ENCODE results near the gene PDE4D. TPM values are rescaled to one million over a fixed set of nuclear protein-coding genes. Genes with fewer than 3 reads are reported as not detected.
A peak's percentile ranks its signal among the peaks of the same experiment; 100 is the strongest.
"Not testable (repeated sequence)": the region's sequence is repeated elsewhere in the genome, so short reads cannot be mapped to it uniquely, and the experiment has no call there.

PDE4D gene
- total RNA-seq, 1 donor from 2014 or later, result 46.9 TPM

DNA sequence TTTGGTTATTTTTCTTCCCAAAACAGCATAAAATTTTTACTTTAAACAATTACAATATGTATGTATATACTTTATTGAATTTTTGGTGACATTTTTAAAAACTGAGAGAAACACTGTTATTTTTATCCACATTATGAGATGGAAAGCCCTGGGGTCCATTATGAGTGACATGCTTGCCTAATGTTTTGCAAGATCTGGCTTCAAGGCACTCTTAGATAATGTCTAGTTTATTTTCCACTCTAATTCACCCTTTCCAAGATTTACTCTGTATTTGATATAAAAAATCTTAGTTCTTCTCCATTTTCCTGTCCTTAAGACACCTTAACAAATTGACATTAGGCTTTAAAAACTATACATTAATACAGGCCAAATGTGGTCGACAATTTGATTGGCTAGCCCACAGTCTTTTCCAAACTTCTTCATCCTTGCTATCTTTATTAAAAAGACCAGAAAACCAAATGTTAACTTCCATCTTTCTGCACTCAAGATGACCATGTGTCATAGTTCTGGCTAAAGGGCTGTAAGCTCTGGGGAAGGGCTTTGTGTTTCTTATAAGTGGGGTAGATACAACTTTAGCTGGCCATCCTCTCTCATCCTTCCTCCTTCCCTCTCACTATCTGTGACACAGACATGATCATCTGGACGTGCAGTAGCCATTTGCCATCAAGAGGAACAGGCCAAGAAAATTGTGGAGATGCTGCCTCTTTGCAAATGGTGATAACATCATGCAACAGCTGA is 561.1 kb downstream of the PDE4D start:
- no peak for DNase-seq (ENCODE audit: low spot score)

DNA sequence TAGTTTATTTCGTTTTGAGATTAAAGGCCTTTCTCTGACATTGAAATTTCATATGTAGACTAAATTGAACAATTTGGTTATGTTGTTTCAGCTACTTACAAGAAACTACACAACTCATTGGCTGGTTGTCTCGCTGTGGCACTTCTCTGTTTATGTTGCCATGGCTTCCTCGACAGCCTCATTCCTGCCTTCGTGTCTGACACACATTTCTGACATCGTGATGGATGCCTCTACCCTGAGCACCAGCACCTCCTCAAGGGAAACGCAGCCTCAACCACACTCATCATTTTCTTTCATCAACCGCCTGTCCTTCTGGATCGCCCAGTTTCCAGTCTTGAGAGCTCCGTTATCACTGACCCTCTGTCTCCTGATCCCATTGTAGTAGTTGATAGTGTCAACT is 562.8 kb downstream of the PDE4D start:
- no peak for DNase-seq (ENCODE audit: low spot score)

GRCh38 chr5:59328709-59329296 is 564.7 kb downstream of the PDE4D start:
- no peak for DNase-seq (ENCODE audit: low spot score)

DNA sequence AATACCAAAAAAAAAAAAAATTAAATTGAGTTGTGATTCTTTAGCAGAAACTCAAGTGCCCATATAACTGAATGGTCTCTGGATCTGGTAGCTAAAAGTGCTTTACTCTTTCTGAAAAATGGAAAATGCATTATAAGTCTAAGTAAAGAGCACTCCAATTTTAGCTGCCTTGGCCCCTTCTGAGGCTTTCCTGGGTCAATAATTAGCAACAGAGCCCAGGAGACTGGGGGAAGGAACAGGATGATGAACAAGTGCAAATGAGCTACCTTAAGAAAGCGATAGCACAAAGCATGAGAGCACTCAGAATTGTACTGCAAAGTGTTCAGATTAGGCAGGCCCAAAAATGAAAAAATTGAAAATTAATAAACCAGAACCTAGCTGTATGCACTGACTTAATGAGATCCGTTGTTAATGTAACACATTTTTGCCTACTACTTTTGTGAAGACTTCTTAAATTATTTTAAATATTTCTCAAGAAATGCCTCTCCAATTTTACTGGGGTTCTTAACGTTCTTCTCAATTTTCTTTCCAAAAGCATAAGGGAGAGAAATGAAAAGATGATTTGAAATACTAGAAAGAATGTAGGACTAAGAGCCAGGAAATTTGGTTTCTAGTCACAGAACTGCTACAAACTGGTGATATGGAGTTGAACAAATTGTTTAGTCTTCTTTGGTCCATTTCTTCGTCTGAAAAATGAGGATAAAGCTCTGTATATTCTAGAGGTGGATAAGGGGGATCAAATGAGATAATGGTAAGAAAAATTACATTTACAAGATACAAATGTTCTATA is 566.1 kb downstream of the PDE4D start:
- no peak for DNase-seq (ENCODE audit: low spot score)

DNA sequence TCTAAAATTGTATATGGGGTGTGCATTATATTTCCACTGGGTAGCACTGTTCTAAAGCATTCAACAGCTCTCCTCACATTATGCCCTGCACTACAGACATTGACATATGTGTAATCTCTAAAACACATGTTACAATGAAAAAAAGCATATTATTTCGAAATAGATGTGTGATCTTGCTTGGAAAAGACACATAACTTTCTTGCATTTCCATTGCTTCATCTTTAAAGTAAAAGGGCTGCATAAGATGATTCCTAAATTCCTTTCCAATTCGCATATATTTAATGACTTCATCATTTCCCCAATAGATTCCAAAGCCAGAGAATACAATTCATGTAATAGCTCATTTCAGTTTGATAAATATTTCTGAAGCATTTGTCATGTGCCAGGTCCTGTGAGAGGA is 566.9 kb downstream of the PDE4D start:
- DNase-seq (ENCODE audit: low spot score), result no peak

DNA sequence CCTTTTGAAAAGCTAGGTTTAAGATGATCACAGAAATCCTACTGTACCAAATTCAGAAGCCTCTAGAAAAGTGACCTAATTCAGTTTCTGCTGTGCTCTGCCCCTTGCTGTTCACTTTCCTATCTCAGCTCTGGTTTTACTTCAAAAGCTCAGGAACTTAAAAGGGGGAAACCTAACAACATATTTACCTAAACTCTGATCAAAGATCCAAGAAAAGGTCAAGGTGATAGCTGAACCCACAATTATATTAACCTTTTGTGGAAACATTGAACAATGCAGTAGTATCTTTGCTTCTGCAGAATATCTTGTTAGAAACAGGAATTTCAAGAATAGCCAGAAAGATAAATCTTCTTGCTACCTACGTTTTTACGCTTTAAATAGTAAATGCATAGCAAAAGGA is 568.5 kb downstream of the PDE4D start:
- no peak for DNase-seq (ENCODE audit: low spot score)

DNA sequence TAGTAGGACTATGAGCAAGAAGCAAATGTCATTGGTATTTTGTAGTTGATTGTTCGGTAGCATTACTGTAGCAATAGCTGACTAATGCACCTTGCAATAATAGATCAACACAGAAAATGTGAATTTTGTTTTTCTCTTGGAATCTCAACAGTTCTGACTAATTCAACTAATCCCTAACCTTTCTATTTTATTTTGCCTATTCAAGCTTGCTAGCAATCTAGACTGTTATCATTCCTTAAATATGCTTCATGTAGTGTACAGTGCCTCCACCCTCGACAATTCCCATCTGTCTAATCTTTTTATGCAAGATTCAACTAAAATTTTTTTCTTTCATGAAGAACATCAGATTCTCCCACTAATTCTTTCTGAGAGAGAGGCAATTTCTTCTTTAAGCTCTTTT is 570.6 kb downstream of the PDE4D start:
- no peak for DNase-seq (ENCODE audit: low spot score)

DNA sequence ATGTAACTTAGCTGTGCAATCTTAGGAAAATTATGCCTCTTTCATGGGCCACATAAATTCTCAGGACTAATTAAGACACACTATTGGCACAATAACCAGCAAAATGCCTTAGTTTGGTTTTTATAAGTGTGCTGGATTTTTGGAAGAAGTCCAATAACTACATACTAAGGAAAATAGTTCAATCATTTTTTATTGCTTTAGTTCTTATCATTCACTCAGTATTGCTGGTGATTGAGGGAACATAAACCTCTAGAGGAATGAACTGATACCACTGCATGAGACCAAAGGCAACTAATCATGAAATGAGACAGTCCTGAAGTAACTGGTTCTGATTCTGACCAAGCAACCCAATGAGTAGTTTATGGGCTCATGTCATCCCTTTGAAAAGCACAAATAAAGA is 571.5 kb downstream of the PDE4D start:
- no peak for DNase-seq (ENCODE audit: low spot score)

GRCh38 chr5:59321642-59322041 is 571.9 kb downstream of the PDE4D start:
- DNase-seq (ENCODE audit: low spot score), result no peak

DNA sequence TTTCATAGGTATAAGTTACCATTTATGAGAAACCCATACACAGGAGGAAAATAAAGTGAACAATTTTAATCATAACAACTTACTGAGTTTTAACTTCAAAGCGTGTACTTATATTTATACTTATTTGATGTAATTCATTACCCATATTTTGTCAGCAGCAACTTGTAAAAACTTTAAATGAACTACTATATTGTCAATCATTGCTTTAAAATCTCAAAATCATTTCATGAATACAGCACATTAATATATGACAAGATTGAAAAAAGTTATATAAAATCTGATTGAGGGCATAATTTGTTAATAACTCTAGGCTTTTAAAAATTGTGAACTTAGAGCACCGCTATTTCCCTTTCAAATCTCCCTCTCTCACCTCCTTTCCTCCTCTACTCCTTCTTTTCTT is 573.1 kb downstream of the PDE4D start:
- no peak for DNase-seq (ENCODE audit: low spot score)

DNA sequence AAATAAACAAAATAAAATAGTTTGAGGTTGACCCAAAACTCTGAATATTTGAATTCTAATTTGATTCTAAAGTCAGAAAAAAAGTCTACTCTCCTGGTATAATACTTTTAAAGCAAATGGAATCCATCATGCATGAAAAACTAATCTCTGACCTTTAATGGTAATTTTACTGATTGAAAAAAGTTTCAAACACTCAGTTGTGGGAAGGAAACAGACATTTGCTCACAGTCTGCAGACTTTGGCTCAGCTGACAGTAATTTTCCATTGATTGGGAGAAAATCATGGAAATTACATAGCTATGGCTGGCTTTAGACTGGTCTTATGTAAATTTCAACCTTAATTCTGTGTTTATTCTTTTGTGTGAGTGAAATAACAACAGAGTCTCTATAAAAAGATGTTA is 574.3 kb downstream of the PDE4D start:
- no peak for DNase-seq (ENCODE audit: low spot score)

DNA sequence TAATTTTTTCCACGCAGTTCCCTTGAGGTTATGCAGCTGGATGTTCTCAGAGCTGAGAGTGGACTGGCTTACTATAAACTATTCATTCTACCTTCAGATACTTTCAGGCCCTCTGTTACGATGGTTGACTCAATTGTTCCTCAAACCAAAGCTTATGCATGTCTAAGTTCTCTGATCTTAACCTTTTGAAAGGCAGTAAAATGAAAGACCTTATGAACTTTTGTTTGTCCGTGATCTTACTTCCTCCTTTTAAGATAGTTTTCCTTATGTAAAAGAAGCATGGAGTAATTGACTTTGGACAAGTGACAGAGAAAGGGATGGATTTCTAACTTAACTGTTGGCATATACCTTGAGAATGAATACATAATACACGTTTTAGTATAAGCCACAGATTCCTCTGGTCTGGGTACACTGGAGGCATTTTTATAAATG is 575.7 kb downstream of the PDE4D start:
- no peak for DNase-seq (ENCODE audit: low spot score)

DNA sequence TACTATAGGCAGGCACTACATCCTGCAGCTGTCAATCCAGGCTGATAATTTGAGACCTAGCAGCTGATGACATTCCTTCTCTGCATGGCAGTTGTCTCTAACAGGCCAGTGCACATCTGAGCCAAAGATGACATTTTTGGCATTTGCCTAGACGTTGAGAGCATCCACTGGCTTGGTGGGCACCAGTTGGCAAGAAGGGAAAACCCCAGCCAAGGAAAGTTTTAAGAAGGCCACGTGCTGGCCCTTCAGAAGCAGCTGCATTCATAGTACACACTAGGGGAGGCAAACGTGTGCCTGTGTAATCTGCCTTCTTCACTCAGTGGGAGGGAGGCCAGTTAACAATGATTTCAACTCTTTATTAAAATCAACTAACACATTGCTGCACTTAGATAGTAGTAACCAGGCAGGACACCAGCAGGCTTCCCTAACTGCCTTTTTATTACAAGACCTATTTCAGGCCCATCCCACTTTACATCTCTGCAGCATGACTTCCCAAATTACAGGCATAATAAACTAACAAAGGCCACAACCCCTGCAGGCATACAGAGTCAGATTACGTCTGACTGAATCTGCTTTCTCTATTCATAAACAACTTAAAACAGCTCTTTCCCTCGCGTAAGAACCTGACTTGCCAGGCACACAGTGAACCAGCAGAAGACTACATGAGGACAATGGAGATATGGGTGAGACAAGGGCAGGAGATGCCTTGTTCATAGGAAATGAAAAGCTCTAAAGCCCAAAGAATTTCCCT is 576.3 kb downstream of the PDE4D start:
- DNase-seq (ENCODE audit: low spot score), result peak; percentile 29

DNA sequence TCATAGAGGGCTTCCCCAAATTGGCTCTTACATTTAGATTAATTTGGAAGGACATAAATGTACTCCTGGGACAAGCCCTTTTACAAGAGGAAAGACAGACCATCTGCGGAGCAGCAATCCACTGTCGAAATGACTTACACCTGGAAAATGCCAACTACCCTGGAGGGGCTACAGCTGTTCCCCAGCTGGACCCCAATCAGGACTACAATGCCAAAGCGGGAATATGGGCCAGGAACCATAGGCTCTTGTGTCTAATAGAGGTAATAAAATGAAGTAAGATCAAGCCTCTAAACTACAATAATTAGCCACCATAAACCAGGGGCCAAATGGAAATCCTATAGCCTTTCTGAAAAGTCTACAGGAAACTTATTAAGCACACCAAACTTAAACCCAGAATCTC is 581.3 kb downstream of the PDE4D start:
- no peak for DNase-seq (ENCODE audit: low spot score)

- DNase-seq (ENCODE audit: low spot score), result not testable (repeated sequence)
Observed at GRCh38 chr5:59308685-59309084, 584.8 kb downstream of the PDE4D start.

DNA sequence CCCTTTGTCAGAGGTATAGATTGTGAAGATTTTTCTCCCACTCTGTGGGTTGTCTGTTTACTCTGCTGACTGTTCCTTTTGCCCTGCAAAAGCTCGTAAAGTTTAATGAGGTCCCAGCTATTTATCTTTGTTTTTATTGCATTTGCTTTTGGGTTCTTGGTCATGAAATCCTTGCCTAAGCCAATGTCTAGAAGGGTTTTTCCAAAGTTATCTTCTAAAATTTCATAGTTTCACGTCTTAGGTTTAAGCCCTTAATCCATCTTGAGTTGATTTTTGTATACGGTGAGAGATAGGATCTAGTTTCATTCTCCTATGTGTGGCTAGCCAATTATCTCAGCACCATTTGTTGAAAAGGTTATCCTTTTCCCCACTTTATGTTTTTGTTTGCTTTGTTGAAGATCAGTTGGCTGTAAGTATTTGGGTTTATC is 590.2 kb downstream of the PDE4D start:
- DNase-seq (ENCODE audit: low spot score), result not testable (repeated sequence)

GRCh38 chr5:59302509-59302908 is 591.0 kb downstream of the PDE4D start:
- DNase-seq (ENCODE audit: low spot score), result not testable (repeated sequence)

- no peak for DNase-seq (ENCODE audit: low spot score)
Observed at GRCh38 chr5:59301727-59302126, 591.8 kb downstream of the PDE4D start.

DNA sequence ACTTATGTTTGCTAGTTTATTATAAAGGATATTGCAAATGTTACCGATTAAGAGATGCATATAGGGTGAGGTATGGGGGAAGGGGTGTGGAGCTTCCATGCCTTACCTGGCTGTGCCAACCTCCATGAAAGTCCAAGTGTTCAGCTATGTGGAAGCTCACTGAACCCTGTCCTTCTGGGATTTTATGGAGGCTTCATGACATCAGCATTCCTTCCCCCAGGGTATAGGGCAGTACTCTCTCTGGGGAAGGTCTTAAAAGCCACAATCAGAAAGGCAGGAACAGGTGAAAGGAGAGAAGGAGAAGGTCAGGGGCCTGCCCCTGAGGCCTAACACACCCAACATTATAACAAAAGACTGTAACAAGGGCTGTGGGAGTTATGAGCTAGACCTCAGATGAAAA is 592.6 kb downstream of the PDE4D start:
- DNase-seq (ENCODE audit: low spot score), result no peak

- no peak for DNase-seq (ENCODE audit: low spot score)
Observed at GRCh38 chr5:59299006-59299405, 594.5 kb downstream of the PDE4D start.

DNA sequence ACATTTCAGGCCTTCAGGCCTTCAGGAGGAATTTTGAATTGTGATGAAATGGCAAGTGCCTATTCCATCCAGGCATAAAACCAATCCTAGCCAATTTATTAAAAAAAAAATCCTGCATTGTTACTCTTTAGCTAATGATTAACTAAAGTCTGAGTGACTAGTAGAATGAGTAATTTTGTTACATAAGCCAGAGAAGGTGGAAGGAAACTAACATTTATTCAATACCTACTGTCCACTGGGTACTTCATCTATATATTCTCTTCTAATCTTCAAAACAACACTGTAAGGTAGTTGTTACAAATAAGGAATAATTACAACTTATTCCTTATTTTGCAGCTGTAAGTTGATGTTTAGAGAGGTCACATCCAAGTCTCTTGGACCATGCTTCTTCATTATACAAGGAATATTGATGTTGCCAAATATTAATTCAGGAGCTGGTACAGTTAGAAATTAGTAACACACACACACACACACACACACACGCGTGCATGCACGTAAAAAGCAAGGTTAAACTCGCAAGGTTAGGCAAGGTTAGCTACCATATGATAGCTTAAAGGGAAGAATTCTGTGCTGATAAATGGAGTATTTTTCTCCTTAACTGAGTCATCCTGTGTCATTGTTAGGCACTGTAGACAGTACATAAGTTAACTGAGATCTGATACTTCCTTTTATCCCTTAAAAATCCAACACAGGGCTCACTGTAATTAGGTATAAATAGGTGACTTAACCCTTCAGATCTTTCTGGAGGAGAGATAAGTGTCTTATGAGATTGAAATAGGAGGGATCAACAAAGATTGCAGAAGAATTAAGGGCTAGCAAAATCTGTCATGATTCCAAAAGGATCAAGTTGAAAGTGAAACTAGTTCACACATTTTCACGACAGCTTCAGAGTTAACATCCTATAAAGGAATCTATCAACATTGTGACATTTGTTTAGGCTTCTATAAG is 596.9 kb downstream of the PDE4D start:
- DNase-seq (ENCODE audit: low spot score), result no peak
